Measurements from ENCODE around the gene BOC.

The BOC gene

DNA sequence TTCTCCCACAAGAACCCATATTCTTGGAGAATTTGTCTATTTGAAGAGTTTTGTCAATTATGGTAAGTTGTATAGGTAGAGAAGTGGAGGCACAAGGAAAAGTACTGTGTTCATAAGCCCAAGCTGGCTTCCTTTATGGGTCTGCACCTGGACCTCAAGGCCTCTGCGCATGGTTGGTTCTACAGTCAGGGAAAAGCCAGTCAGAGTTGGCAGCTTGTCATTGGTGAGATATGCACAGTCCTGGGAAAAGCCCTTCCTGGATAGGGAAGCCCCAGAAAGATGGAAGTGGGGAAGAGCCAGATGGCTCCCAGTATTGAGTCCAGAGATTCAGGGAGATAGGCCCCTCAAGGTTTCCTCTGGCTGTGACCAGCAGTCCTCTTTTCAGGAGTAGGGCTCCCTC is 15.8 kb downstream of the BOC start:
- no peak for DNase-seq

DNA sequence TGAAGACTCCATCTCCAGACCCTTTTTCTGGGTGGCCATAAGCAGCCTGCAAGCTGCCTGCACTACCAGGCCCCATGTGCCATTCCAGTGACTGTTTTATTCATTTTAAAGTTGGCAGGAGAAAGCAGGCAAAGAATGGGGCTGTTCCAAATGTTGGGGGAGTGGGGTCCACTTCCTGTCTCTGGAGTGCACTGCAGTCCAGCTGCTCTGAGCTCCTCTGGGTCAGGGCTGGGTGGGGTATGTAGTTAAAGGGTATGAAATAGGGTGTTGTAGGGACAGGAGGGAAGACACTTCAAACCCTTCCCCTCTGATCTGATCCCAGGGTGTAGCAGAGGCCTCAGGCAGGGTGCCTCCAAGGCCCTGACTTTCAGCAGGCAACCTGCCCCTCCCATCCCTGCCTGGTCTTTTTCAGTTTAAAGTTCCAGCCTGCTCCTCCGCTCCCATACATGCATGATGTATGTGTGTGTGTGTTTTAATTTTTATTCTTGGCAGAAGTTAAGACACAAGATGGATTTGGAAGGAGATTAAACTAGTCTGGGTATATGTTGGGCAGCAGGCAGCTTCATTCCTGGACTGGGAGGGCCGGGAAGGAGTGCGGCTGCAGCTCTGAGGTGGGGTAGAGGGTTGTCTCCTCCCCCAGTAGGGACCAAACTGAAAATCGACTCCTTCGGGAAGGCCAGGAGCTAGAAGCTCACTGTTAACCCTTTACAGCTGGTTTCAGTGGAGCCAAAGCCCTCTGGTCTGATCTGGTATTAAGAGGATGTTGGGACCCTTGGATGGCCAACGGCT is 17.3 kb downstream of the BOC start:
- DNase-seq, result no peak

GRCh38 chr3:113231391-113231790 is 20.0 kb downstream of the BOC start:
- DNase-seq, result no peak

- DNase-seq, result no peak
Observed at GRCh38 chr3:113231827-113232253, 20.5 kb downstream of the BOC start.

DNA sequence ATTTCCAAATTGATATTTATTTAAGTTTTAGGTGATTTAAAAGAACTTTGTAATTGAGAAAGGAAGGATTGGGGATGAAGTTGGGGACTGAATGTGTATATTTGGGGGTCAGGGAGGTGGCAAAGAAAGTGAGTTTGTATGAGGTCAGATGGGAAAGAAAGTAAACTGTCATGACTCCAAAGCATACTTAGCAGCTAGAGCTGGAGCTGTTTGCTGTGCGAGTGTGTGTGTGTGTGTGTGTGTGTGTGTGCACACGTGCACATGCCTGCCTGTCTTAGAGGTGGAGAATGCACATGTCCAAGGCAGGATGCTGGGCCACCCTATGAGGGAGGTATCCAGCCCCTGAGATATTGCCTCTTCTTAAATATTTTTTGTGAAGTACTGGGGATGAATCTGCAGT is 21.0 kb downstream of the BOC start:
- no peak for DNase-seq

GRCh38 chr3:113233497-113233896 is 22.1 kb downstream of the BOC start:
- DNase-seq, result no peak

DNA sequence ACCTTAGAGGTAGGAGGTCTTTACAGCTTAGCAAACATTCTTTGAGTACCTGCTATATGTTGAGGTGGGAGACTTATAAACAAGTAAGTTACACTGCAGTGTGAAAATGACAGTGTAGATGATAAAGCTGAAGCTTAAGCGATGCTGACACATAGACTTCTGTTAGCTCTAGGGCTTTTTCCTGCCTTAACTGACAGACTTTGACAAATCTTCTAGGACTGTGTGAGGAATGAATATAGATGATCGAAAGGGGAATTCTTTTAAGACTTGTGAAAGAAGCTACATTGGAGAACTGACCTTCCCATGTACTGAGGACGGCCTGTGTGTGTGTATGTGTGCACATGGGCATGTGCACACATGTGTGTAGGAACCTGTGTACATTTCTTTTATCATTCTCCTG is 22.7 kb downstream of the BOC start:
- DNase-seq, result no peak

GRCh38 chr3:113234688-113235260 is 23.4 kb downstream of the BOC start:
- no peak for DNase-seq

GRCh38 chr3:113238503-113238902 is 27.1 kb downstream of the BOC start:
- DNase-seq, result no peak

GRCh38 chr3:113240841-113241240 is 29.5 kb downstream of the BOC start:
- no peak for DNase-seq

GRCh38 chr3:113241292-113242095 is 30.1 kb downstream of the BOC start:
- no peak for DNase-seq

GRCh38 chr3:113242096-113242581 is 30.8 kb downstream of the BOC start:
- no peak for DNase-seq

- DNase-seq, result no peak
Observed at GRCh38 chr3:113243071-113243470, 31.7 kb downstream of the BOC start.

GRCh38 chr3:113243846-113244245 is 32.5 kb downstream of the BOC start:
- DNase-seq, result no peak

DNA sequence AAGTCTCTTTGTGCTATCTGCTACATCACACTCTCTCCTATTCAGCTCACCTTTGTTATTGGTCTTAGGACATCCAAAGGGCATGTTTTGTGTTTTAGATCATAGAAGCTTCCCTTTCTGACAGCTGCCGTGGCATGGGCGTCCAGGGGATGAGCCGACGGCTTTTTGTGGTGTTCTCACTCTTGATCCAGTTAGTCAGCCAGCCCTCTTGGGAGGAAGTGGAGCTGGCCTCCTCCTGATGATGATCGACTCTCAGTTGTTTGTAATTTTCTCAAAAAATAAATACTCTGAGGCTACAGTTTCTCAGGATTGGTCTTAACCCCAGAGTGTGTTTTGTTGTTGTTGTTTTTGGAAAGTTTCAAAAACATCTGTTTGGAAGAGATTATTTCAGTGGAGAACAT is 34.4 kb downstream of the BOC start:
- DNase-seq, result no peak

DNA sequence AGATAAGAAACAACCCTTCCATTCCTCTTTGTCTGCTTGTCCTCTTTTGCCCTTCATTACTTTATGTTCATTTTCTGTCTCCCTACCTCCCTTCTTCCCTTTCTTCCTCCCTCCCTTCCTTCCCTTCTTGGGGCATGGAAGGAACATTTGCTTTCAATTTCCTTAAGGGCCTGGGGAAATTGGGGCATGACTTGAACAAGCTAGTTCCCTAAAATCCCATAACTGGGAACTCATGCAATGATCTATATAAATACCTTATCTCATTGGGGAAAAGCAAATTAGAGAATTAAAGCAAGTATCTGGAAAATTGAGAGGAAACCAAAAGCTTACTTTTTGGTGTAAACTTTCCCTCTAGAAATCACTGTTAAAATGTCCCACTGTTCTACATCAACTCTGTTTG is 35.7 kb downstream of the BOC start:
- DNase-seq, result no peak

- no peak for DNase-seq
Observed at GRCh38 chr3:113247675-113248458, 36.5 kb downstream of the BOC start.

DNA sequence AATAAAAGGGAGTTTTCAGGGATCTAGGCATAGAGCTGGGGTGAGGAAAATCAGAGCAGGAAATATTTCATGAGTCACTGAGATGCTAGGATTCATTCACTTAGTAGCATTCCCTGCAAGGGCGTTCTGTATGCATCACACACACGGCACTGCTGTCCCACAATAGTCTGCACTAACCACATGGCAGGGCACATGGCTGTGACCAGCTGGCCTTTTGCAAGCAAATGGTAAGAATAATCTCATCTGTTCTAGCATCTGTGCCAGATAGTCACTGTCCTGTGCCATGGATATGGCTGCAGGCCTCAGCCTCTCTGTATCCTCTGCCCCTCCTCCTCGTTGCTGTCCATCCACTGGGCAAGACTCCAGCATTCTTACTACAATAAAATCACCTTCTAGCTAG is 37.8 kb downstream of the BOC start:
- DNase-seq, result no peak

DNA sequence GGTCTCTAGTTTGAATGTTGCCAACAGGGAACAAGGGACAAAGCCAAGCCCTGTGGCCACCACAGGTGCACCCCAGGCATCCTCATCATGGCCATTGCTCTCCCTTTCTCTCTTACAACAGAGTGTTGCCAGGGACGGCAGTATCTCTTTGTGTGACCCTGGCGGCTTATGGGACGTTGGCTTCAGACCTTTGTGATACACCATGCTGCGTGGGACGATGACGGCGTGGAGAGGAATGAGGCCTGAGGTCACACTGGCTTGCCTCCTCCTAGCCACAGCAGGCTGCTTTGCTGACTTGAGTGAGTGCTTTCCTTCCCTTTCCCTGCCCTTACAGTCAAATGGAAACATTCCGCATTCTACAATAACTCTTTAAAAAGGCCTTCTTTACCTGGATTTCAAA is 38.2 kb downstream of the BOC start:
- no peak for DNase-seq

GRCh38 chr3:113250566-113250965 is 39.2 kb downstream of the BOC start:
- no peak for DNase-seq

DNA sequence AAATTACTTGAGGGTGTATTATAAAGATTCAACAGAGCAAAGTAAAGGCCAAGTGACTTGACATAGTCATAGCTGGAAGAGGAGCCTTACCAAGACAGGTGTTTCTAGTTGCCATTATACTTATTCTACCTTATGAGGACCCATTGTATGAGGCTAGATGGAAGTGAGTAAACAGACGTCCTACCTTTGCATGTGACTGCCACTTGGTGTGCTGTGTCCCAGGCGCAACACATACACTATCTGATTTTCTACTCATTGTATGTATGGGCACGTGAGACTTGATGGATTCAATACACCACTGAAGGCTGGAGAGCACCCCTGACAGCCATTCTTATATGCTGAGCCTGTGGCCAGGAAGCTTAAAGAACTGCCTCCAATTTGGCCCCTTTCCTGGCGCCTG is 40.5 kb downstream of the BOC start:
- no peak for DNase-seq

DNA sequence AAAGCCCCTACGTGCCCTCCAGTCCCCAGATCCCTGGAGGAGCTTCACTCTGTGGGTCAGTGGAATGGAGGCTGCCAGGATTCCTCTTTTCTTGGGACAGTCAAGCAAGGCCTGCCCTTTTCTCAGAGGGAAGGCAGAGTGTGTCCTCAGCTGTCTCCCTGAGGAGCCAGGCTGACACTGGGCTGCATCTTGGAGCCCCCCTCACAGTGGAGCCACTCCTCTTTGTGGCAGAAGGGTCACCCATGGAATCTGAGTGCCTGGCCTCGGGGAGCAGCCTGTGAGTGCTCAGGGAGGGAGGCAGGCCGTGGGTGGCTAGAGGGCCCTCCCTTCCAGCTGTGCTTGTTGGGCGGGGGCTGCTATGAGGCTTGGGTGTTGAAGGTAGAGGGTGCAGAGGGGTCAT is 41.2 kb downstream of the BOC start:
- no peak for DNase-seq

DNA sequence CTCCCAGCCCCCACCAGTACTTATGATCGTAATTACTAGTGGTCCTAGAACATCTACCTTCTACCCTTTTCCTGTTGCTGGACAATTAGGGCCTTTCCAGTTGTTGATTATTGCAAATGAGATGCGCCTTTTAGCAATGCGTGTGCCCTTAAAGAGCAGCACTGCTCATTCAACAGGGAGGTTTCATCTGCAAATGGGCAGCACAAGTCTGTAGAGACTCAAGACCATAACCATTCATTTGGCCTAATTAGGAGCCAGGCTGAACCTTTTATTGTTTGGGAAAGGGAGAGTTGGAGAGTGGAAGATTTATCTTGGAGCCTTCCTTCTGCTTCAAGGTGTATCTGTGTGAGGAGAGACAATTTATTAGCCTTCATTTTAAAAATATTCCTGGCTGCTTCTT is 42.3 kb downstream of the BOC start:
- DNase-seq, result no peak
